GM11168 (cell line): ENCODE data around the gene OXNAD1.

Experiments
- in situ Hi-C: fragments of 300-500 bp; cut with MboI; formaldehyde crosslinking; loops from one replicate; pipeline ENCODE4 v1.12.0; 2022; ENCODE audit warnings: low sequenced_read_pairs; ENCODE audit not compliant: unreplicated experiment

OXNAD1 gene

DNA sequence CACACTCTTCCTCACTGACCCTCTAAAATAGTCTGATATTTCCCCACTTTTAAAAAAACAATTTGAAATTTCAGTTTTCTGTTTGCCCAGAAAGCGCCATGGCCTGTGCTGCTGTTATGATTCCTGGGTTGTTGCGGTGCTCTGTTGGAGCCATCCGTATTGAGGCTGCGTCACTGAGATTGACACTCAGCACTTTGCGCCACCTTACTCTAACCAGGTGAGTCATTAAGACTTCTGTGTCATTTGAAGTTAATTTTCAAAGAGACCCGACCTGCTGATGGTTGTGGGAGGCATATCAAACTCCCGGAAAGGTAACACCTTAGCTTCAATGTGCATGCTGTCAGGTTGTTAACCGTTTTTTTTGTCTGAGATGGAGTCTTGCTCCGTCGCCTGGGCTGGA, 5.8 kb downstream of the OXNAD1 start:
- in situ Hi-C loops, result no loop called here

GRCh38 chr3:16272588-16272987, 7.6 kb downstream of the OXNAD1 start:
- in situ Hi-C loops, result no loop called here

- in situ Hi-C loops, result no loop called here
Observed at GRCh38 chr3:16273867-16274266, 8.9 kb downstream of the OXNAD1 start.

DNA sequence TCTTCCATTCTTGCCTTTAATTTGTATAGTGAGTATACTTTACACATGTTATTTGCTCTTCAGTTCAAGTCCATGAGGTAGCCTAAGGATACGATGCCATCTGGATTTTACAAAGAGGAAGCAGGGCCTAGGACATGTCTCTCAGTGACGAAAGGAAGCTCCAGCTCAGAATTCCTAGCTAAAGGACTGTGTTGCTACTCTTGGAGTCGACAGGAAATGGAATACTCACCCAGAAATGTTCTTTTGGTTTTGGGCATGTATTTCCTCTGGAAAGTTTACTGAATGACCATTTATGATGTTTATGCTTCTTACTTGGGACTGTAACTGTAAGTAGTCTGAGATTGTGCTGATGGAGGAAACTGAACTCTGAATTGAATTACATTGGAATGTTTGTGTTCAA, 12.5 kb downstream of the OXNAD1 start:
- in situ Hi-C loops, result no loop called here

GRCh38 chr3:16279010-16279801, 14.2 kb downstream of the OXNAD1 start:
- in situ Hi-C loops, result no loop called here

GRCh38 chr3:16280671-16281070, 15.7 kb downstream of the OXNAD1 start:
- in situ Hi-C loops, result no loop called here

GRCh38 chr3:16284633-16285032, 19.6 kb downstream of the OXNAD1 start:
- in situ Hi-C loops, result loop anchor here (5.0 kb wide), 1 partner anchor 268 kb away; no protein-coding TSS in a partner anchor

DNA sequence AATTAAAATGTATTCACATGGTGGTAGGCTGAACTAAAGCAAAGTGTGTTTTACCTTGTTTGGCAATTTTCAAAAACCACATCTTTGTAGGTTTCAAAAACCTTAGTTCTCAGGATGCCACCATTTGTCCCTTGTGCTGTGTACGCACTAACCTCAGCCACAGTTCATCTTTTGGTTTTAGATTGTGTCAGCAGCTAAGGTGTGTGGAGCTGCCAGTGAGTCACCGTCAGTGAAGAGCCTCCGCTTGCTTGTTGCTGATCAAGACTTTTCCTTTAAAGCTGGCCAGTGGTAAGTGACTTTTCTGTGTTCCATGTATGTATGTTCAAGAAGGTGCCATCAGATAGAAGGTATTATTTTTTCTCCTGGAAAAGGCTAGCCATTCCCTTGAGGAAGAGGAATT, 21.1 kb downstream of the OXNAD1 start:
- in situ Hi-C loops, result loop anchor here (5.0 kb wide), 1 partner anchor 266 kb away; no protein-coding TSS in a partner anchor

GRCh38 chr3:16286751-16287543, 21.9 kb downstream of the OXNAD1 start:
- in situ Hi-C loops, result loop anchor here (5.0 kb wide), 1 partner anchor 265 kb away; no protein-coding TSS in a partner anchor

- in situ Hi-C loops, result loop anchor here (5.0 kb wide), 1 partner anchor 264 kb away; no protein-coding TSS in a partner anchor
Observed at GRCh38 chr3:16288664-16289063, 23.7 kb downstream of the OXNAD1 start.

- in situ Hi-C loops, result loop anchor here (5.0 kb wide), 1 partner anchor 263 kb away; no protein-coding TSS in a partner anchor
Observed at GRCh38 chr3:16289144-16289889, 24.3 kb downstream of the OXNAD1 start.

DNA sequence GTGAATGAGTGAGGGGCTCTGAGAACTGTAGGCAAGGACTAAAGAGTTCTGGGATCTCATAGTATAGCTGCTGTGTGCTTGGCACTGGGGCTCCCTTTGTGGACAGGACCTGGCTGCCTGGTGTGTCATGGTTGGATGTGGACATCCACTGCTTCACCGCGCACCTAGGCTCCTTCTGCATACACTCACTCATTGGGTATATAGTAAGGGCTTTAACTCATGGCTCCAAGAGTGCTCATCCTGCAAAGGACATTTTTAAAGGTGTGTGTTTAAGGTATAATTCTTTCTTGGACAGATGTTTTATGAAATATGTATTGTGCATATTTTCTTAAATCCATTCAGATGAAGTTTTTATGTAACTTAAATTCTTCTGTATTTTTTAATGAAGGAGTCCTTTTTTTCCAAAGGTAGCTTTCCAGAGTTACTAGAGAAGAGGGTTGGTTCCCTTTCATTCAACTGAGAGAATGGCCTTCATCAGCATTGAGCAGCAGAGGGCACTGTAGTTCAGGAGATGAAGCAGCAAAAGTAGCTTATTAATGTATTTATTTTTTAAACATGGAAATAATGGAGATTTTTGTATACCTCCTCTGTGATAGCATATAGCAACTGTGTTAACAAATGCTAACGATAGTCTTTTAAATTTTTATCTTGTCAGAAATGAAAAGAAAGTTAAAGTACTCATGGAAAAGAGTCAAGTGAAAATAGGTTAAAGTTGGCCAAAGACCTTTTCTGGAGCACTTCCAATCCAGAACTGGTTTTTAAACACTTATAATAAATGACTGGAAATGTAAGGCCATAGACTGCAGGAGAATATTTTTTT, 25.2 kb downstream of the OXNAD1 start:
- in situ Hi-C loops, result no loop called here

DNA sequence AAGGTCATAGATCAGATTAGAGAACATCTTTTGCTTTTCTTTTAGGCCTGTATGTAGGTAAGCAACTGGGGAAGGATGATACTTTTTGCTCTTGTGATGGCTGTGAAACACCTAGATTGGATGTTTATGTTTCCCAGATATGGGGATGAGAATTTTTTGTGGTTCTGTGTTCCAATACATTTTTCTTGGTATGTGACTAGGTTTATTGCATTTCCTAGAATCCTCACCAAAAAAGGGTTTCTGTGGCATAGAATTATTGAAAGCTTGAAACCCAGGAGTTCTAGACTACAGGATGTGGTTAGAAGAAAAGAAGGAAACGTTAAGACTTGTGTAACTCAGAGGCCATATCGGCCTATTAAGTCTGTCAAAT, 25.8 kb downstream of the OXNAD1 start:
- in situ Hi-C loops, result no loop called here

DNA sequence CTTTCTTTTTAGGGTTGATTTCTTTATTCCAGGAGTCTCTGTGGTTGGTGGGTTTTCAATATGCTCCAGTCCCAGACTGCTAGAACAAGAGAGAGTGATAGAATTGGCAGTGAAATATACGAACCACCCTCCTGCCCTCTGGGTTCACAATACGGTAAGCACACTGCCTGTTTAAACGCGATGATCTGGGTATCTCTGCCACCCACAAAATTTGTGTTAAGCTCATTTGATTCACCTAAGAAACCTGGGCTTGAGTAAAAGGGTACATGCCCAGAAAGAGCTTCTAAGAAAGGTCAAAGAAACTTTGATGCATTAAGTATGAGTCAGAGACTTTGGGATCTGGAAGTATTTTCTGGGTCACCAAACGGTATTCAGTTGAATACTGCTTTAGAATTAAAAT, 29.8 kb downstream of the OXNAD1 start:
- in situ Hi-C loops, result no loop called here

GRCh38 chr3:16295298-16295890, 30.4 kb downstream of the OXNAD1 start:
- in situ Hi-C loops, result no loop called here

- in situ Hi-C loops, result no loop called here
Observed at GRCh38 chr3:16297997-16298885, 33.2 kb downstream of the OXNAD1 start.

DNA sequence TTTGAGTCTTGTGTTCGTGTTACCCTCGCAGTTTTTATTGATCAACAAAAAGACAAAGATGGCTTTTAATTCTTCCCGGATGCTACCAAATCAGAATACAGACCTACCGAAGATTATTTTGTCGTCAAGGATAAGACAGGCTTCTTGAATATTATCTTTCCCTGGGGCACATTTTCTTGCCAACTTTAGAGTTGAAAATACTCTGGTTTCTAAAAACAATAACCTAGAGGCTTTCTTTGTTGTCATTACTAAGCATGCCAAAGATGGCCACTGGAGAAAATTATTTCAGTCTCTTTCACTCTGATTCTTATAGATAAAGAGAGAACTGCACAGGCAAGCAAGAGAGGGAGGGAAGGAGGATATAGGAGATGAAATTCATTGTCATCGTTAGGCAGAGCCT, 33.9 kb downstream of the OXNAD1 start:
- in situ Hi-C loops, result no loop called here

DNA sequence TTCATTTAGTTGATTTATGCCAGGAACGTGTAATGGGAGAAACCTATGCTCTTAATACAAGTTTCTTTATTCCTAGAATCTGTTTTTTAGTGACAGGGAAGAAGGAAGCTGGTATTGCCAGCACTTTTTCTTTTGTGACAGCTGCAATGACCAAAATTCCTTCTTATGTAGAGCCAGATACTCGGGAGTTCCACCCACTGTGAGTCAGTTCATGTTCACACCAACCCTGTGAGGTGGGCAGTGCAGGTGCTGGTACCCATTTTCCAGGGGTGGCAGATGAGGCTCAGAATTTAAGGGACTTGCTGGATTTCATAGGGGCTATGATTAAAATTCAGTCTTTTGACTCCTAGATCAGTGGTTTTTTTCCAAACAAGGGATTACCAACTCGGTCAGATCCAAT, 34.7 kb downstream of the OXNAD1 start:
- in situ Hi-C loops, result no loop called here
